Lower lobe of right lung (tissue), 2 donors: Measurements from ENCODE around the gene AUTS2. TPM values are rescaled to one million over a fixed set of nuclear protein-coding genes. Genes with fewer than 3 reads are reported as not detected.

Source experiments
- ATAC-seq, 2 donors: fragments of 200-7000 bp; cut with Tn5 transposase; one replicate each; pipeline ENCODE4 v1.9.1; 2020 to 2022; ENCODE audit warnings: mild to moderate bottlenecking in 2 of 2, moderate library complexity in 2 of 2
- DNase-seq: peaks from one replicate; pipeline ENCODE4 v3.0.0-alpha.2; 2020
- H3K27ac ChIP-seq: fragments of 200-600 bp; one replicate; pipeline ENCODE4 v1.8.0; 2022
- H3K27me3 ChIP-seq: fragments of 200-600 bp; one replicate; pipeline ENCODE4 v1.8.0; 2022; ENCODE audit warnings: low read depth
- H3K36me3 ChIP-seq: fragments of 200-600 bp; one replicate; pipeline ENCODE4 v1.8.0; 2022; ENCODE audit warnings: mild to moderate bottlenecking
- H3K4me1 ChIP-seq: fragments of 200-600 bp; one replicate; pipeline ENCODE4 v1.8.0; 2022
- H3K4me3 ChIP-seq: fragments of 200-600 bp; one replicate; pipeline ENCODE4 v1.8.0; 2022; ENCODE audit warnings: mild to moderate bottlenecking
- H3K9me3 ChIP-seq: fragments of 200-600 bp; one replicate; pipeline ENCODE4 v1.8.0; 2022
- CTCF ChIP-seq: fragments of 200-600 bp; IDR thresholded peaks from one replicate; pipeline ENCODE4 v1.8.0; 2022; ENCODE audit warnings: antibody characterized with exemption, mild to moderate bottlenecking
- intact Hi-C: fragments of 100-400 bp; cut with DNase I; formaldehyde crosslinking; loops from one replicate; pipeline ENCODE4 v1.11.0; 2022
- total RNA-seq: library from RNA; stranded (reverse); fragmentation: NEBNext Ultra II Directional; extraction: Animal tissue kit (Norgen Biotek cat#: 25700); gene quantifications from one replicate; pipeline ENCODE4 v1.2.1, GENCODE V29; 2021
- donor health status: DM: no; HTN: yes; CAD: no; lungs with severe emphysema.

Gene AUTS2
- total RNA-seq, 1 donor from 2014 or later: 45.7 TPM

GRCh38 chr7:70043015-70043538 lies 444.8 kb downstream of the AUTS2 start:
- no peaks in the 10 kb centered on the region for H3K9me3 ChIP-seq
- no peak for ATAC-seq
- H3K27ac ChIP-seq: no peak overlapping the region
- no peaks in the 10 kb centered on the region for H3K36me3 ChIP-seq
- H3K4me1 ChIP-seq: no peaks in the 10 kb centered on the region
- H3K4me3 ChIP-seq: no peak overlapping the region
- no peak for DNase-seq
- H3K27me3 ChIP-seq: no peaks in the 10 kb centered on the region
- intact Hi-C loops: no loop called here
- no peak for TF ChIP-seq CTCF

GRCh38 chr7:70044064-70044463 lies 445.8 kb downstream of the AUTS2 start:
- H3K27me3 ChIP-seq: no peaks in the 10 kb centered on the region
- H3K9me3 ChIP-seq: no peaks in the 10 kb centered on the region
- no peak overlapping the region for H3K27ac ChIP-seq
- H3K4me3 ChIP-seq: no peak overlapping the region
- ATAC-seq: no peak
- intact Hi-C loops: no loop called here
- H3K4me1 ChIP-seq: peaks cover 3% of the 10 kb centered on the region
- TF ChIP-seq CTCF: no peak
- no peak for DNase-seq
- H3K36me3 ChIP-seq: no peaks in the 10 kb centered on the region

- no peak for TF ChIP-seq CTCF
- ATAC-seq (no peak), DNase-seq (no peak)
- Histone ChIP-seq H3K27me3 (no peaks in the 10 kb centered on the region), H3K4me1 (peaks cover 3% of the 10 kb centered on the region), H3K36me3 (no peaks in the 10 kb centered on the region), H3K4me3 (no peak overlapping the region), H3K27ac (no peak overlapping the region), H3K9me3 (no peaks in the 10 kb centered on the region)
- intact Hi-C loops: no loop called here
Measured at GRCh38 chr7:70044525-70044924, 446.2 kb downstream of the AUTS2 start.

- Histone ChIP-seq H3K4me3 (no peak overlapping the region), H3K9me3 (no peaks in the 10 kb centered on the region), H3K27me3 (no peaks in the 10 kb centered on the region), H3K36me3 (no peaks in the 10 kb centered on the region), H3K27ac (no peak overlapping the region), H3K4me1 (peaks cover 3% of the 10 kb centered on the region)
- TF ChIP-seq CTCF: no peak
- no peak for ATAC-seq
- intact Hi-C loops: no loop called here
- no peak for DNase-seq
Measured at GRCh38 chr7:70044981-70045380, 446.7 kb downstream of the AUTS2 start.

- no peak overlapping the region for H3K4me3 ChIP-seq
- no peaks in the 10 kb centered on the region for H3K36me3 ChIP-seq
- DNase-seq: no peak
- H3K4me1 ChIP-seq: peaks cover 3% of the 10 kb centered on the region
- intact Hi-C loops: no loop called here
- no peaks in the 10 kb centered on the region for H3K9me3 ChIP-seq
- ATAC-seq: no peak
- TF ChIP-seq CTCF: no peak
- no peaks in the 10 kb centered on the region for H3K27me3 ChIP-seq
- H3K27ac ChIP-seq: no peak overlapping the region
Measured at GRCh38 chr7:70047384-70047783, 449.1 kb downstream of the AUTS2 start.
